Measurements from ENCODE around the gene TBC1D1.
A peak's percentile ranks its signal among the peaks of the same experiment; 100 is the strongest.

TBC1D1 gene

DNA sequence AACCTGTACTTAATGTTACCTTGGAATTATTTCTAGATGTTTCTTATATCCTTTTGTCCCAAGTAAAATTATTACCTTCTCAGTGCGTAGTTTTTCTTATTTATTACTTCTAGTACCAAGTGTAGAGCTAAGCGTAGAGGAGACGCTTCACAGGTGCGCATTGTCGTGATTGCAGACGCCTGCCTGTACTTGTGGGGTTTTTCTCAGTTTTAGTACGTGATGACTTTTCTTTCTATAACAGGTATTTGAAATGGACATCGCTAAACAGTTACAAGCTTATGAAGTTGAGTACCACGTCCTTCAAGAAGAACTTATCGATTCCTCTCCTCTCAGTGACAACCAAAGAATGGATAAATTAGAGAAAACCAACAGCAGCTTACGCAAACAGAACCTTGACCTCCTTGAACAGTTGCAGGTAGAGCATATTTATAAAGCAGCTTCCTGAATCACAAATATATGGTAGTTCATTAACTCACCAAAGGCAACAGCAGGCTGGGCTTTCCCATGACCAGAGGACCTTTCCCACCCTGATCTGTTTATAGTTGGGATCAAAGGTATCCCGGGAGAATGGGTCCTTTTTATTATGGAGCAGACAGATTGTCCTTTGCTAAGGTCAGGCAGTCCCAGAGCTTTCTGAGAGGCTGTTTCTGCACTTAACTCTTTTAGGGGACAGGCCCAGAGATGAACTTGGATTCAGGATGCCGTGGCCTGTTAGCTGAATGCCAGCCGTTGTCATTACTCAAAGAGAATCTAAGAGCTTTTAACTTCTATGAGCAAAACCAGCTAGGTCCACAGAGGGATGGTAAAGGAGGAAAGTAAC, 242.2 kb downstream of the TBC1D1 start:
- no peak for DNase-seq

DNA sequence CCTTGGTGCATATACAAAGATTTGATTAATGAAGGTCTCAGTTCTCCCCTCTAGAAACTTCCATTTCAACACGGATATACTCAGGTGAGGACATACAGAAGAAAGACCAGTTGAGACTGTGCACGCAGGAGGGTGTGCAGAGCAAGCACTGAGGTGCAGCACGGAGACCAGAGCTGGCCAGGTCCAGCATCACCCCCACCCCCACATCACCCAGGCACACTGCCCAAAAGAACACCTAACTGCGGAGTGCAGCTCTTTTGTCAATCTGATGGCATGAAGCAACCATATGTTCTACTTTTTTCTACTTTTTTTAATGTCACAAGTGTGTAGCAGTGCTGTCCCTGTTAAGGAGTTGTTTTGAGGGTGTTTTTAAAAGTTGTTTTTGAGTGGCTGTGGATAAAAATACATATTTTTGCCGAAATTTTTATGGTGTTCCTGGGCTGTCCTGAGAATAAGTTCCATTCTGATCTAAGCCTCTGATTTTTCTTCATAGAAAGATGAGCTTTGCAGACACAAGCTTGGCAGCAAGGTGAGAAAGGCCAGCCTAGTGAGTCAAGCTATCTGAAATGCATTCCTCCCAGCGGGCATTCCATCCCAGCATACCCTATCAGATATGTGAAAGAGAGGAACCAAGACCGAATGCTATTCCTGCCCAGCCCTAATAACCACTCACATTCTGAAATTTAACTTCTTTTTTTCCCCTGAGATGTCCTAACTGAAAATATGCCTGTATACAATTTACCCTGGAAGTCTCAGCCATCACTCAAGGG, 243.0 kb downstream of the TBC1D1 start:
- no peak for DNase-seq

DNA sequence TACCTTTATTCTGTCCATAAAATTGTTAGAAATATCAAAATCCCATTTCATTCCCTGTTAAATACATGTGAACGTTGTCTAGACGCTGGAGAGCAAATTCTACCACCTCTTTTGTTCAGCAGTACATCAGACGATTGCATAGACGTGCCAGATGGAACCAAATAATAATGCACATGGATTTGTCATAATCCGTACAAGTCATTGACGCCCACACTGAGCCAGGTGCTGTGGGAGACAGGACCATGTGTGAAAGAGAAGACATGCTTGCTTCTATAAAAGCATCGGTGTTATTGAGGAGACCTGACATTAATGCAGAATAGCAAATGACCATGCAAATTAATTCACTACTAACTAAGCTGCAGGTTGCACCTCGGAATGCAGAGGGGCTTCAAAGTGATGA, 244.3 kb downstream of the TBC1D1 start:
- no peak for DNase-seq

DNA sequence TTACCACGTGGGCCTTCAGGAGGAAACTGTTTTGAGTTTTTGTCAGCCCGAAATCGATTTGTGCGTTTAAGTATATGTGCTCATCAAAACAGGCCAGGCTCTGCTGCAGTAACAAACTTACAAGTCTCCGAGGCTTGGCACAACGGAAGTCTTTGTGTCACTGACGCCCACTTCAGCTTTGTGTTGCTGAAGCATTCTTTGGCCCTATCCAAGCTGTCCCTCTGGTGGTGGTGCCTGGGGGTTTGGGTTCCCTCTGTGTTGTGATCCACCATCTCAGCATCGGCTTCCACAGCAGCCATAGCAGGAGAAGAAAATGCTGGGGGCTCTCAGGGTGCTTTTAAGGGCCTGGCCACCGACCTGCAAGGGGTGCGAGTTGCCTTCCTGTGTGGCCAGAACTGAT, 245.7 kb downstream of the TBC1D1 start:
- no peak for DNase-seq

DNA sequence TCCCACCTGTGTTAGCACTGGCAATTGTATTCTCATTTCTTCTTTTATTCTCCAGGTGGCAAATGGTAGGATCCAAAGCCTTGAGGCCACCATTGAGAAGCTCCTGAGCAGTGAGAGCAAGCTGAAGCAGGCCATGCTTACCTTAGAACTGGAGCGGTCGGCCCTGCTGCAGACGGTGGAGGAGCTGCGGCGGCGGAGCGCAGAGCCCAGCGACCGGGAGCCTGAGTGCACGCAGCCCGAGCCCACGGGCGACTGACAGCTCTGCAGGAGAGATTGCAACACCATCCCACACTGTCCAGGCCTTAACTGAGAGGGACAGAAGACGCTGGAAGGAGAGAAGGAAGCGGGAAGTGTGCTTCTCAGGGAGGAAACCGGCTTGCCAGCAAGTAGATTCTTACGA, 246.2 kb downstream of the TBC1D1 start:
- no peak for DNase-seq

DNA sequence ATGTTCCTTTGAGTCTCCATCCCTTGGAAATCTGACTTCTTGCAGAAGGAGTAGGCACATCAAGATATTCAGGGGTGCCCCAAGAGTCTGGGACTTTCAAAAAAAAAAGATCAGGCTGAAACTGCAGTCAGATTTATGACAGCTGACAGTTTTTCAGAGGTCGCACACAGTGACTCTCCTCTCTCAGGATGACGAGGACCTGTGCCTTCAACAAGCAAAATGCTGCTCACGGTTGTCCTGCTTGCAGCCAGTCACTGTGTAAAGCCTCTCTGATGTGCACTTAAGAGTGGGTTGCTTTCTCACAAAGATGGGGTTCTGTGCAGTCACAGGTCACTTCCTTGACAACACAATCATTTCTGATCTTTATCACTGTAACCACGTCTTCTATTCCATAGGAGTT, 247.5 kb downstream of the TBC1D1 start:
- DNase-seq: no peak

DNA sequence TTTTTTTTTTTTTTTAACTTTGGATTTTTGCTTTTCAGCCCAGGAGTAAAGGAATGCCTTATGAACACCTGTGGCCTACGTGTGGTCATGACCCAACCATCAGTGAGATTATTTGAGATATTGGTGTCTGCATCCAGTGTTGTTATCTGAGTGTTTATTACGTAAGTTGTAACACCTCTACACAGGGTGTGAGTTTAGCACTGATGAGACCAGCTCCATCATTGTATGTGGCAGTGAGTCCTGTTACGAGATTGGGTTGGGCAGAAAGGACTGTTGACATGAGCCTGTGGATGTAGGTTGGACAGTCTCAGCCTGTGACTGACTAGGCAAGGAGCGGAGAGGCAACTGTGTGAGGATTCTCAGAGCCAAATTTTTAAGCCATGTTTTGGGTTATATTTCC, 248.3 kb downstream of the TBC1D1 start:
- DNase-seq: no peak

DNA sequence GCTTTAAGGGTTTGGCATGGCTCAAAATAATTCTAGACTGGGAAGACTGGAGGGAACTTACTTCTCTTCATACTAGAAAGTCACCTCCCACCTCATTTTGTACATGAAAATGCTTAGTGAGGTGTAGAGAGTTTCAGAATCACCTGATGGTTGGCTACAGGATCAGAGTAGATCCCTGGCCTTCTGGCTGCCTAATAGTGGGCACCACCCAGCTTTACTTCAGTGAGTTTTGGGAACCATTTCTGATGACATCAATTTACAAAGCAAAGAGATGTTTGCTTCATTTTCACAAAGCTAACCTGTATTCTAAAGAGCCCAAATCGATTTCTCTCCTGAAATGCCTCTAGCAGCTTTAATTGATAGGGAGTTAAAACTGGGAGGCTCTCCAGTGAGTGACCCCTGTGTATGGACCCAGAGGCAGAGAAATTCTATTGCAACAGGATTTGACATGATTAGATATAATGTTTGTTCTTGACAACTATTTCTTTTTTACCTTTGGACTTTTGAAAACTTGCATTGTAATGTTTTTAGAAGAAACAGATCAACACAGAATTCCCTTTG, 249.8 kb downstream of the TBC1D1 start:
- no peak for DNase-seq

DNA sequence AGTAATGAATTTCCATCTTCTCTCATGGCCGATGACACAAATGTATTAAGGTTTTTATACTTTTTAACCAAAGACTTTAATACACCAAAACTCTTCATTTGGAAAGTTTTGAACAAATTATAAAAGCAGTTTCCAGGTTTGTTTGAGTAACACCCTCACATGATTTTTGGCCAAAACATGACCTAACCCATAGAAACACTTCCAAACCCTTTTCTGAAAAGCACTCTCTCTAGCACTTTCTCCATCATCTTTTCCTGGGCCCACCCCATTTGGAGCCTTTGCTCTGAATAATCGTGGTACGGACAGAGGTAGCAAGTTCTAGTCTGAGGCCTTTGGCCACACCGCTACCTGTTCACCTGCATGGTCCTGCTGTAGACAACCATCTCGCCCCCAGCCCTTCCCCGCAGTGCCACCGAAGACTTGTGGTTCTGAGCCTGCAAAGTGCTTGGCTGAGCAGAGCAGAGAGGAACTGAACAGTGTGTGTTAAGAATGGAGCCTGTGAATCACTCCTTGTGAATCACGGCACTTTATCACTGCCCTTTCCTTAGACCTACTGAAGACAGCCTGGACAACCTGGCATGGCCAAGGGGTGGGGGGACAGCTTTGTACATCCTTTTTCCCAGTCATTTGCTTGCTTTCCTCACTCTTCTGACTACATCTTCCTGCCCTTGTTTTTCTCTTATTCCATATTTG, 251.1 kb downstream of the TBC1D1 start:
- no peak for DNase-seq

DNA sequence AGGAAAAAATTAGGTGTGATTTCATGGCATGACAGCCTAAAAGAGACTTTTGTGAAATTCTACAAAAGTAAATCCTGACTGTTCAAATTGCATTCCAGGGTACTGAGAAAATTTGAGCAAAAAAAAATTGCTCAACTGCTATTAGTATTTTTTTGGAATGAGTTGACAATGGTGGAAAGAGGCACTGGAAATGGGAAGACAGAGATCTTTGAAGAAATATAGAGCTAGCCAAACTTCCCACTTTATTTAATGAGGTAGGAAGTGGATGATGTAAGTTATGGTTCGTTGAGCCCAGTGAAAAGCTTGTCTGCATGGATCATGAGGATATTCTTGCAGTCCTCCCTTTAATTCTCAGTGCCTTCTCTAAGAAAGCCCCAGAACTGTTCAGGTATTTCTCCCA, 253.1 kb downstream of the TBC1D1 start:
- DNase-seq: no peak

DNA sequence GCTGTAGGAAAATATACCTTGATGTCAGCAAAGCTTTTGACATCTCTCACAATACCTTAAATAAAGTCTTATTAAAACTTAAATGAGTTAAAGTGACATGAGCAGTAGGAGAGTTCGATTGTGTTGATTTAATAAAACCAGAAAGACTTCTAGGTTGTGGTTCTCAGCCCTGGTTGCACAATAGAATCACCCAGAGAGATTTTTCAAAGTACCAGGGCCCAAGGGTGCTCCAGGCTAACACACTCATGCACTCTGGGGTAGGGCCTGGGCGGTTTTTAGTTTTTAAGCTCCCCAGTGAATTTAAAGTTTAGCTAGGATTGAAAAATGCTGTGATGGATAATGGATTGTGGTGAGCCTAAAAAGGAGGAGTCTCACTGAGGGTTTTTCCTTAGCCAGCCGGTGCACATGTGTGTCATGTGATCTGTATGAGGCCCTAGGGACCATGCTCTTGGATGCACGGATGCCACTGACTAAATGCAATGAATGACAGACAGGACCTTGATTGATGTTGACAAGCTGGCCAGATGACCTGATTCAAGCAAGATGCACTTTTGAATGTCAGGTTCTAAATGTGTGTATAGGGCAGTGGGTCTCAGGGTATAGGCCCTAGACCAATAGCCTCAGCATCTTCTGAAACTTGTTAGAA, 254.3 kb downstream of the TBC1D1 start:
- DNase-seq: no peak

DNA sequence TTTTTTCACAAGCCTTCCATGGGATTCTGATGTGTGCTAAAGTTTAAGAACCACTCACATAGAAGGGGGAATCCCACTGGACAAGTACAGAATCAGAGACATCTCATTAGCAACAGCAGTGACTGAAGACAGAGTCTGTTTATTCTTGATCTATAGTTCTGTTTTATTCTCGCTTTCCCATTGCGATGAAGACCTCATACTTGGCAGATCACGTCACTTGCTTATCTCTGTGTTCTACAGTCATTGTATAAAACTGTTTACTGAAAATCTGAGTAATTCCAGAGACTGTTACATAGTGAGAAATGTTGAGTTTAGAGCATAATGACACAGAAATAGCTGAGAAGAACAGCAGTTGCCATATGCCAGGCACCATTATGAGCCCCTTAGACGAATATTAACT, 254.9 kb downstream of the TBC1D1 start:
- no peak for DNase-seq

DNA sequence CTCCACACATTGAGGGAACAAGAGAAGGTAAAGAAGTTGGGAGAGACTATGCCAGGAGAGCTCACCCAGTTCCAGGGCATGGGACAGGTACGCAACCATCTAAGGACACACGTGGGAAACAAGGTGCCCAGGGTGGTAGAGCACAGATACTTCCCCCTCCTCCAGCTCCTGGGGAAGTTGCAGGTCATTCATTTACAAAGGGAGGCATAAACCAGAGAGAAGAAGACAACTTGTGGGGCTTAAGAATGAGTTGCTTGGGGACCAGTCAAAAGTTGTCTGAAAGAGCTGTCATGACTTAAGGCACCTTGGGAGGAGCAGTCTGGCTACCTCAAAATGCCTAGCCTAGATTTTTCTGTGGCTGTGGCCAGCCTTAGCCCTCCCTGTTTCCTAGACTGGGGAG, 255.5 kb downstream of the TBC1D1 start:
- no peak for DNase-seq

DNA sequence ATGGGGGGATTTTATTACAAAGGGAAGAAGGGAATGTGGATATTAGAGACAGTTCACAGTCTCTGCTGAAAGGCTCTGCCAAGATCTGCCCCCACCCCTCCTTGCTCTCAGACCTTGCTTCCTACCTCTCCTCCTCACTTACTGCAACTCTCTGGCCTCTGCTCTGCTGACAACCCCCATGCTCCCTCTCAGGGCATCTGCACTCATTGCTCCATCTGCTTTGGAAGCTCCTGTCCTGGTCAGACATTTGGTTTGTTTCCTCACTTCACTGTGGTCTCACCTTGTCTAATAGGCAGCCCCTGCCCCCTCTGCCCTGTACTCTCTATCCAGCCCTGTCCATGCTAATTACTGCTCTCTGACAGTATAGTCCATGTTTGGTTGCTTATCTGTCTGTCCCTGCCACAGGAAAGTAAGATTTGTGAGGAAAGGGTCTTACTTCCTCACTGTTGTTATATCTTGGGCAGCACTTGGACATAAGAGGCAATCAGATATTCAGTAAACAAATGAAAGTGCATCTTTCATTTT, 258.6 kb downstream of the TBC1D1 start:
- no peak for DNase-seq

DNA sequence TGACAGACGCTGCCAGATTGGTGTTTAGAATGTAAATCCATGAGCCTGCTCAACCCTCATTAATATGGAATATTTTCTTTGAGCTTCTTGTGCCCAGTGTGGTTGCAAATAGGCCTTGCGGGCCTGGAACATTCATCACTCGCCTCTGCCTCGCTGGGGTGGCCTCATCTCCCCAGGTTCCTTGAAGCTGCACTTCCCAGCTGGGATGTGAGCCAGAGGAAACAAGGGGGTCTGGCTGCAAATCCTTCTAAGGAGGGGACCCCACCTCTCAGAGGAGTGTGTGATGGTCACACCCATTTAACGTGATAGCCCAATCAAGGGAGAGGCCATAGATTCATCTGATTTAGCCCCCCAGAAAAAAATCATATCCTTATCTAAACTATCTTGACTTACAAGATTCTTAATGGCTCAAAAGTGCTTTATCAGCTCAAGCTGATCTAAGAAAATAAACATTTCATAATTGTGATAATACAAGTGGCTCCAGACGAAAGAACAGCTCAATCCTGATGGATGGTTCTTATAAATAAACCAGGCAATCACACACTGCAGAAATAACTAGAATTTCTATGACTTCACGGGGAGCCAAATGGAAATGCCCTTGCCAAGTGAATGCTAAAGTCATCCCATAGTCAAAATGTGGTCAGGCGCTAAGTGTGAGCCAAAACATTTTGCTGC, 259.2 kb downstream of the TBC1D1 start:
- no peak for DNase-seq

DNA sequence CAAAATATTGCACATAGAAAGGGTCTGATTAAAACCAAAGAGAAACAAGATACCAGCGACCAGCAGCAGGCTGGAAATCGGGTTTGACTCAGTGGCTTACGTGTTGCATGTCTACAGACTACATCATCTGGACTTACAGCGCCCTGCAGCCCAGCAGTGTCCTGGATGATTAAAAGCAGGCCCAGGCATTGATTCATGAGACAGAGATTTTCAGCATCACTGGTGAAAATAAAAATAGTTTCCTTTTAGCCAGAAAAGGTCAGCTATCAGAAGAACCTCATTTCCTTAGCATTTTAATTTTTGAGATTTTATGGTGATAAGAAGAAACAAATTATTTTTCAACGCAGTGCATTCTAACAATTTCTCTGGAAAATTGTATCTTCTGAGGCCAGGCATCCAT, 259.9 kb downstream of the TBC1D1 start:
- DNase-seq: no peak

DNA sequence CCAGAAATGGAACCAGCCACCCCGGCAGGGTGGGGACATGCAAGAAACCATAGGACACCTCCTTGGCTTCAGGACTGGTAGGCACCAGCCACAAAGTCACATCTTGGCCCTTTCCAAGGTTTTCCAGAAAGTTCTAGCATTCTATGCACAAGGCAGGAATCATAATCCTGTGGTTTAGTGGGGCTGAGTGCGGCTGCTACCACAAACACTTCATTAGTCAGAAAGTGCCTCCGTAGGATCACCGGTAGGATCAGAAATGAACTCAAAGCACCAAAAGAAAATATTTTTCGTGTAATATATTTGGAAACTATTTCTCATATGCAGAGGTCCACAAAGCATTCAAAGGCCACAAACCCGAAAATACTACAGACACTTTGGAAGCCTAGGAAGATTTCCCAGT, 261.0 kb downstream of the TBC1D1 start:
- DNase-seq: no peak

DNA sequence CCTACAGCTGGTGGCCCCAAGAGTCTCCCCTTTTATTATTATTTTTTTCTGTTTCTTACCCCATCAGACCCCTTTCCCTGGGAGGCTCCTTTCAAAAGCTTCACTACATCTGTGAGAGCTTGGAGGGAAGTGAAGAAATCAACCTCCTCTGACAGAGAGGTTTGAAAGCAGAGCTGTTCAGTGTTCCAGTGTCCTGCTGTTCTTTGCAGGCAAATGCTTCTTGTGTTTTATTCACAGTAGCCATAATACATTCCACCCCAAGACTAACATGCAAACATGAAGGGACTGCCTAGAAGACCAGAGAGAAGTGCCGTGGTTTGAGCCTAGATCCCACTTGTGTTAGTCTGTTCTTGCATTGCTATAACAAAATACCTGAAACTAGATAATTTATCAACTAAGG, 261.4 kb downstream of the TBC1D1 start:
- DNase-seq: peak; percentile 15

DNA sequence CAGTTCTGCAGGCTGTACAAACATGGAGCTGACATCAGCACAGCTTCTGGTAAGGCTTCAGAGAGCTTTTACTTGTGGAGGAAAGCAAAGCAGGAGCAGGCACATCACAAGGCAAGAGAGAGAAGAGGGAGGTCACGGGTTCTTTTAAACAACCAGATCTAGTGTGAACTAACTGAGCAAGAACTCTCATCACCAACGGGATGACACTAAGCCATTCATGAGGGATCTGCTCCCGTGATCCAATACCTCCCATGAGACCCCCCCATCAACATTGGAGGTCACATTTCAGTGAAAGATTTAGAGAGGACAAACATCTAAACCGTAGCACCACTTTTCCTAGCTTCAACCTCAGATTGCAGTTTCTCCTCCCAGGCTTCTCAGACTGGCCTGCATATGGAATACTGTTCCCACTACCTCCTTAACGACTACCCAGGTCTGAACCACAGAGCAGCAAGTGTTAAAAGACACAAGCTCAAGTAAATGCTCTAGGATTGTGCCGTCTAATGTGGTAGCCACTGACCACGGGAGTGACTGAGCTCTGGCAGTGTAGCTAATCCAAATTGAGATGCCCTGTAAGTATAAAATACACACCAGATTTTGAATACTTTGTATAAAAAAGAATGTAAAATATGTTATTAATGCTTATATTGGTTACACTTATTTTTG, 262.0 kb downstream of the TBC1D1 start:
- no peak for DNase-seq

DNA sequence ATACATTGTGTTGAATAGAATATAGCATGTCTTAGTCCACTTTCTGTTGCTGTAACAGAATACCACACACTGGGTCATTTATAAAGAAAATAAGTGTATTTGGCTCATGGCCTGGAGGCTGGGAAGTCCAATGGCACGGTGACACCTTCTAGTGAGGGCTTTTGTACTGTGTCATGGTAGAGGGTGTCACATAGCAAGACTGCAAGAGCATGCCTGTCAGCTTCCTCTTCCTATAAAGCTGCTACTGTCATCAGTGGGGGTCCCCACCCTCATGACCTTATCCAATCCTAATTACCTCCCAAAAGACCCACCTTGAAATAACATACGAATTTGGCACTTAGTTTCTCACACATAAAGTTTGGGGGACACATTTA, 262.5 kb downstream of the TBC1D1 start:
- no peak for DNase-seq

DNA sequence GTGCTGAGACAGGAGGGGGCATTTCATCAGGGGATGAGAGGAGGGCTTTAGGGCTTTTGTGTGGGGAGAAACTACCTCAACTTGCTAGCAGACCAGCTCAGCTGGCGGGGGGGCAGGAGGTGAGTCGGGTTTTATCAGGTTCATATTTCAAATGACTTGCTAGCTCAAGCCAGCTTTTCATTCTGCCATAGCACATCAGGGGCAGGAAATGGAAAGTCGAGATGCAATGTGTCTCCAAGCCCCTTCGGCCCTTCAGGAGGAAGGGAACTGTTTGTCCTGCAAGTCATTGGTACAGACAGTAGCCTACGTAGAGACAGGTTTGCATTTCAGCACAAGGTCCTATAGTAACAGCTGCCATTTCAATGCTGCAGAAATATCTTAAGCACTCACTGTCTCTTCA, 263.4 kb downstream of the TBC1D1 start:
- no peak for DNase-seq
